HG03135 (cell line): ENCODE results near the gene PIR.

Experiments used
- ATAC-seq: cut with Tn5 transposase; IDR thresholded peaks from one replicate; pipeline ENCODE4 v1.9.1; 2021; ENCODE audit warnings: mild to moderate bottlenecking, moderate library complexity; ENCODE audit not compliant: unreplicated experiment

Gene PIR

DNA sequence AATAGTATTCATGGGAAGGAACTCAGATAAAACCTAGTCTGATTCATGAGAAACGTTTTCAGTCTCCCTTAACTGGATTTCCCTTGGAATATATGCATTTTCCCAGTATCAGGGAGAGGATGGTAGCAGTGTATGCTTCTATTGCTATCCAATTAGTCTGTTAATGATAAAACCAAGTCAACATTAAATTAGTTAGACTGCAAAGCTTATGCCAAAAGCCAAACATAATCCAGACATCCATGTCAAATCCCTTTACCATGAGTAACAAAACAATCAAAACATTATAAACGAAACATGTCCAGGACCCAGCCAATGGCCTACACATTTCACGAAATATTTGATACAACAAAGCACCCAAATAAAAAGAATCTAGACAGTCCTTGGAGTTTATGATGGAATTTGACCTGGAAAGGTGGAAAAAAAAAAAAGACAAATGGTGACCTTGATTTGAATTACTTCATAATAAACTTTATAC, 74.4 kb downstream of the PIR start:
- ATAC-seq = no peak

DNA sequence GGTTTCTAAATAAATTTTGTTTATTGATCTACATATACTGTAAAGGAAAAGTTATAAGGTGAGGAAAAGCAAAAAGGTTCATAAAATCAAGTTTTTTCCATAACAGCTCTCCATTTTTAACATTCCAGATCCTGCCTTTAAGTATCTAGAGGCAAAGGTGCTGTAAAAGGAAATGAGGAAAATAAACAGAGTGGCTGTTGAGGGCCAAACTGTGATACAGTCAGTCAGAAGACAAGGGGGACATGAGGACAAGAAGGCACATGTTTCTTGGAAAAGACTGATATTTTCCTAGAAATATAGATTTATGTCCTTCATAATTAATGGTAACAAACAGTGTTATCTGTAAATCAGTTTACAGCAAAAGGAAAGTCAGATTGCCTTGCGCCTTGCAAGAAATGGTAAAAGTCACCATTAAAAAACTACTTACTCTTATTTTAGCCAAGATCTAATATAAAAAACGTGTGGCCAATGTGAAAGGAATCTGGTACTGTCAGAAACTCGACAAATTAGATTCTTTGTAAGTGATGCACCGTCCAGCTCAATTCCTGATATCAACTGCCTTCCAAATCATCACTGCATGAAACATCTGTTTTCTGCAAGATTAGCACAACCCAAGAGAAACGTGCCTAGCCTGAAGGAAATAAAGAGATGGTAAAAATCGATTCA, 75.0 kb downstream of the PIR start:
- ATAC-seq = no peak

DNA sequence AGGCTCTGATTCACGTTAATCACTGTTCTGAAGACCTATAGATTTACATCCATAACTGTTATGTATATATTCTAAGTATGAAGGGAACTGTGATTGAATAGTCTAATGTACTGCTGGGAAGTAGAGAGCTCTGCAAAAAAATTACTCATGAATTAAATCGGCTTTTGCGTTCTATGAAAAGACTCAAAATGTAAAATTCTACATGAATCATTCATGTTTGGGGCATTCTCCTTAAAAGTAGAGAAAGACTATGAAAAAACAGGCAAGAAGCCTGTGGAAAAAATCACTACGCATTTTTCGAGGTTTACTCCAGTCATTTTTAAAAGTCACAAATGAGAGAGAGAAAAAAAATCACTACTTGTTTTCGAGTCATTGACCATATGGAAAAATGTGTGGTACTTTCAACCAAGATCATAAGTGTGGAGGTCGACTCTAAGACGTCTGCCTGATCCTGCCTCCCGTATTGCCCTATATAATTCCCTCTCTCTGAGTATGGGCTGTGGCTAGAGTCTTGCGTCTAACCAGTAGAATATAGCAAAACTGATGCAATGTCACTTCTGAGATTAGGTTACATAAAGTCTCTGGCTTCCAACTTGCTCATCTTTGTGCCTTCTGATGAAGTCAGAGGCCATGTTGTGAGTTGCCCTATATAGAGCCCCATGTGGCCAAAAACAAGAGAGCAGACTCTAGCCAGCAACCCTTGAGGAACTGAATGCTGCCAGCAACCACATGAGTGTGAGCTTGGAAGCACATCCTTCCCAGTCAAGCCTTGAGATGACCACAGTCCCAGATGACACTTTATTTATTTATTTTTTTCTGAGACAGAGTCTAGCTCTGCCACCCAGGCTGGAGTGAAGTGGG, 76.8 kb downstream of the PIR start:
- ATAC-seq = no peak

DNA sequence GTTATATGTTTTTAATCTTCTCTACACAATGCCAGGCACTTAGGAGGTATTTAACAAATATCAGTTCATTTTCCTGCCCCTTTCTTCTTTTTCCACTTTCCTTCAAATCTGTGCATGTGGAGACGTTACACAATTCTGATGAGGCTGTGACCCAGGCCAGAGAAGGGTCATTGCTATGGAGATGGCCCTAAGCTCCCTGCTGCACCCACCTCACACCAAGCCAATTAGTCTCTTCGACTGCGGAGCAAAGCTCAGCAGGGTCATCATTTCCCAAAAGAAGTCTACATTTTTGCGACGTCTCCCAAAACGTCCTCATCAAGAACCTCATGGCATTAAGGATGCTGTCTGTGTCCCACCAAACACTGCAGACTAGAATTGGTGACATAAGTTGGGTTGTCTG, 80.0 kb downstream of the PIR start:
- no peak for ATAC-seq

DNA sequence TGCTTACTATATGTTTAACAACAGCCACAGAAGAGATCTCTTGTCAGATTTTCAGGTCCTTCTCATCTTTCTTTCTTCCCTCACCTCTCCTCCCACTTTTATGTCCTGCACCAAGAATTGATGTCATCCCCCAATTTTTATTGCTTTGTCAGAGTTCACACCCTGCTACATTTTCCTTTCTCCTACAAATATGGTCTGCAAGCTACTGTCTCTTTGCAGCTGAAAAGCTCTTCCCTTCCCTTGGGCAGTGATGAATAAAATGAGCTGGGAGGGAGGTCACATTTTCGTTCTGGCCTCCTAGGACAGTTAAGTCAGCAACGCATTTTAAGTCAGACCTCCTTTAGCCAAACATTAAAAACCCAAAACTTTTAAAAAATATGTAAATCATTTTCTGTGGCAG, 82.2 kb downstream of the PIR start:
- ATAC-seq = no peak

DNA sequence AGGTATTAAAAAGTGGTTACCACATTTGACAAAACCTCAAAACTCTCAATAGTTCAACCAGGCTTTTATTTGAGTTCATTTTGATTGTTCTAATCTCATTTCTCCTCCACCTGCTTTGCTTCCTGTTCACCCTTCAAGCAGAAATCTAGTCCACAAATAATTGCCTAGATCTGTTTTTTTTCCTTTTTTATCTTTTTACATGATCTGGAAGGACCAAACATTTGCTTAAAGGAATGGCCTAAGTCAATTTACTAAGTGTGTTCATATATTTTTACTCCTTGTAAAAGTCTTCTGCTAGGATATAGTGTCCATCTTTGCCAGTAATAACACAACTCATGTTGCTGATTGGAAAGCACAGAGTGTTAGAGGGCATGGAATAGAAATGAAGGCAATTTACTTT, 82.7 kb downstream of the PIR start:
- ATAC-seq = no peak

DNA sequence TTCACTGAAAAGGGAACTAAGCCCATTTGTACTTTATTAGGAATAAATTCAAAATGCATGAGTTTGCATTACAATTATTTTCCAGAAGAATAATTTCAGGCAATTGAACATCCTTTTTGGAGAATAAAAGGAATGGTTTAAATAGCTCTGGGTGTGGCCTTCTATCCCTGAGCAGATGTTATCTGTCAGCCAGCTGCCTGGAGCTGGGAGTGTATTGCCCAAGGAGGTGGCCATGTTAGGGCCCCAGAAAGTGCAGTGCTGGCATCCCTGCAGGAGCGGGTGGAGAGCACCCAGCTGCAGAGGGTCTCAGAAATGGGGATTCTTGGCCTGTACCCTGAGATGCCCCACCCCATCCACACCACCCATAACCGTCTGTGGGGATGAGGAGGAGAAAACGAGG, 87.3 kb downstream of the PIR start:
- ATAC-seq = no peak

DNA sequence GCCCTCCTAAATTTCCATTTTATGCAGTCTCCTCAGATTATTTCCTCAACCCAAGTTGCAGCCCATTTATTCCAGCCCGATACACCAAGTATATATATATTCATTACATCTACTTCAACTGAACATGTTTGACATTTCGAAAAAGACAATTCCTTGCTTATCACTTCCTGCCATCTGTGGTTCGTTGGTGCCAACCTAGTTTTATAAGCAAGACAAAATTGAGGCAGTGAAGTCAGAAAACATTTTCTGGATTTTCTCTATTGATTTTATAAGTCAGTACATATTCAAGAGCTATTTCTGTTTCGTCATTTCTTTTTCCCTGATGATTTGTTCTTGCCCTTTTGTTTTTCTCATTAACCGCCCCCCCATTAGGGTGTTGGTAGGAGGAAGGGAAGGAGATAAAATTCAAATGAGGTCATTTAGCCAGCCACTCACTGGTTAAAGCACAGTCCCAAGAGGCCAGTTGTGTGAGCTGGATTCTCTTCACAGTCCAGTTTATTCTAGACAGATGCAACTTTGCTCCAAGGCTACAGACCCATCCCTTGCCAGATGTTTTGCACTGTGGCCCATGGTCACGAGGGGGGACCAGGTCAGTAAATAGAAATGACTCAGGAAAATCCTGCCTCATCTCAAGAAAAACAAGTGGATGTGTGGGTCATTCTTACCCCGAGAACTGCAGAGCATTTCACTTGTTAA, 88.6 kb downstream of the PIR start:
- no peak for ATAC-seq

DNA sequence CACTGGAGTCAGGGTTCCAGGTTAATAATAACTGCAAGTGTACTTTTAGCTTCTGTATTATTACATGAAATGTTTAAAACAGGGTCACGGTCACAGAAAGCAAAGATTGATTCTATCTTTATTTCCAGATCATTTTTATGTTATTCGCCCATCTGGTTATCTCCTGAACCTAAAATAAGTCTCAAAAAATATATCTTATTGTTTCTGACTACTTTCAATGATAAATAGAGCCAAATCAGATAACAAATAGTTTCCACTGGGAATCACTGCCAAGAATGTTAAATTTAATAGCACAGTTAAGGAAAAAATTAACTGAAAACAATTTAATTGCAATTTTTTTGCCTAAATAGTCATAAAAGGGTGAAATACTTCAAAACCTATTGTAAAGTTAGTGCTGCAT, 91.8 kb downstream of the PIR start:
- ATAC-seq = no peak

DNA sequence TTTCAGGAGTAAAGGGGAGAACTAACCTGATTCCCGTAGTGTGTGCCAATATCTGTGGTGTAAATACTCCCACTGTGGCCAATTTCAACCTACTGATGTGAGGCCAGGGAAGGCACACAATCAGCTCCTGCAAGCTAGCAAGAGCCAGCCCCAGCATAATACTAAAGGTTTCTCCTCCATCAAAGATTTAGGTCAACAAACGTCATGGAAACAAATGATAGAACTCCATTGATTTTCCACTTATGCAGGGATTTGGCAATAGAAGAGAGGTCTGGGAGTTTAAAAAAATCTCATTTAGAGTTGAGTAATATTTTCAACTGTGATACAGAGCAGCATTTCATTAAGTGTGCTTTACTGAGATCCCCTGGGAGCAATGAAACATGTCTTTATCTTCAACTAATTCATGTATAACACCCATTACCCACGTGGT, 93.2 kb downstream of the PIR start:
- no peak for ATAC-seq

DNA sequence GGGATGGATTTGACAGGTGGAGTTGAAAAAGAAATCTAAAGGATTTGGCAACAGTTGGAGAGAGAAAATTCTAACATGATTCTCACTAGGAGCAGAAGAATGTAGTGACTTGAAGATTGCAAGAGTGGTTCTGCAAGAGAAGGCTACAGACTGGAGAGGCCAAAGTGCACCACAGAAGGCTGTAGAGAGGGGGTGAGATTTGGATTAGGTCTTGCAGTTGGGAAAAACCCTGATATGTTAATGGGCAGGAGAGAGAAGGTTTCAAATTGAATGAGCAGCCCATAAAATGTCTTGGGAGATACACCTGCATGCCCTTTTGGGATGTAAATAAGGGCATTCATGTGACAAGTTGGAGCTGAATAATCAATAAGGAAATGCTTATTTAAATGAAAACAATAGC, 94.3 kb downstream of the PIR start:
- ATAC-seq = no peak

DNA sequence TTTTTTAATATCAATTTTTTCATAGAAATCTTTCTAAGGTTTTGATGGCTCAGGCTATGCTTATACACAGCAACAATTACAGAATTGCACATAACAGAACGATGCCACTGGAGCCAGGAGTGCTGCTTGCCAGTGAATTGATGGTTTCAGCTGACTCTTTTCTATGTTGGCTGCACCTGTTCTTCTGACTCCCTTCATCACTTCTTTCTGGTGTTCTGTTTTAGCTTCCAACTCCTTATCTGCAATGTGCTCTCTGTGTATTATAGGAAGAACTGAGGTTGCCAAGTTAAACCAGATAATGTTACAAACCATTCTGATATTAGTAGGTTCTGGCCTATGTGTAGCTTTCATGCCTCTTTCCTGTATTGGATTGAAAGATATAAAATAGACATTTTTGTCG, 97.3 kb downstream of the PIR start:
- no peak for ATAC-seq

DNA sequence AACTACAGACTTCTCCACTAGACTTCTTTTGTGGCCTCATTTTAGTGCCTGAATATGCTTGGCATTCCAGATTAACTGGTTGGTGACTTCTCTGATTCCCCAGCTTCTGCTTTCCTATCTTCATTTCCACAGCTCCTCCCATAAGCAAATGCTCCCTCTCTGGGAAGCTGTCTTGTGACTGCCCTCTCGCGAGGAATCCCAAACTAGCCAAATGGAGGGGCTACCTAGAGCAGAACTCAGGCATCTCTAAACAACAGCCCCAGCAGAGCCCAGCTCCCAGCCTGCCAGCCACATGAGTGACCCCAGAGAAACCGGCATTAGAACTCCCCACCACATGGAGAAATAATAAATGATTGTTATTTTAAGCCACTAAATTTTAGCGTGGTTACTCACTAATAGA, 101.3 kb downstream of the PIR start:
- no peak for ATAC-seq

DNA sequence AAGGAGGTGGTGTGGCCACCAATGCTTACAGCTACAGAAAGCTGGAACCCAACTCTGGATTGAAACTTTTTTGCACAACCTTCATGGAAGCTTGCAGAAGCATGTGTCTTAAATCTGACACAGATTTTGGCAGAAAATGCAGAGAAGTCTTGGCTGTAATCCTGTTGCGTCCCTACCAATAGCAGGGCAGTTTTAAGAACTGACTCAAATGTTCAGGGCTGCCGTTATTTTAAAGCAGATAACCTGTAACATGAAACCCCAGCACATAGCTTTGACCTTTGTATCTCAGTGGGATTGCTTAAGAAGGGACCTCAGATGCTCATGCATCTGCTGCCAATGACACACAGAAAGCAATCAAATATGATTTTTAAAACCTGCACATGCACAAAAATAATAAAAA, 108.8 kb downstream of the PIR start, which contains the start of gene VEGFD:
VEGFD (minus strand) TSS at position 110 of the 400 bp plus-strand sequence. CDS start 467 bp downstream, outside the sequence.
- no peak for ATAC-seq

DNA sequence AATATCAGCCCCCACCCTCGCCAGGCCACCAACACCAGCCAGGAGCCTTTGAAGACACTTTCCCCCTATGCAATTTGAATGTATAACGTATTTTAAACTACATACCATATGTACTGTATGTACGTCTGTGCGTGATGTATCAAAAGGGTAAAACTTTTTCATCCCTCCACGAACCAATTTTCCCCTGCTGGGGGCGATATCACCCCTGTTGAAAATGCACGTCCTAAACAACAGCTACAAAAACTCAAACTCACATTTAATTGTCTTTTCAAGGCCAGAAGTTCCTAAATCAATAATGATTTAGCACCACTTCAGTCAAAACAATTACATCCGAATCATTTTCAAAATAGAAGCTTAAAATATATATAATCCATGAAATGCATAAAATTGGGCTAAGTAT, 110.3 kb downstream of the PIR start:
- ATAC-seq = no peak

DNA sequence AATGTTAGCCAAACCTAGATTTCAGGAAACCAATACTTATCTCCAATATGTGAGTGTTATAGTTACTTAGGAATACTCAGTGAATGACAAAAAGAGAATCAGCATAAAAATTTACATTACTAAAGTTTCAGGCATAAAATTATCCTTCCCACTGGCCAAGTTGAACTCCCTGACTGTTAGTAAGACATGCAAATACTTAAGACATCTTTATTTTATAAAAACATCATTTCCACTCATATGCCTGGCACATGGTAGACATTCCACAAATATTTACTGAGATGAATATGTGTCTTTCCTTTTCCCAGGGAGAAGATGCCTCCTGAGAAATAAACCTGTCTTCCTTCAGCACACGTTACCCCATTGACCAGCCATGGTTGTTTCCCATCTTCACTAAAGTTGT, 116.2 kb downstream of the PIR start:
- ATAC-seq = no peak

DNA sequence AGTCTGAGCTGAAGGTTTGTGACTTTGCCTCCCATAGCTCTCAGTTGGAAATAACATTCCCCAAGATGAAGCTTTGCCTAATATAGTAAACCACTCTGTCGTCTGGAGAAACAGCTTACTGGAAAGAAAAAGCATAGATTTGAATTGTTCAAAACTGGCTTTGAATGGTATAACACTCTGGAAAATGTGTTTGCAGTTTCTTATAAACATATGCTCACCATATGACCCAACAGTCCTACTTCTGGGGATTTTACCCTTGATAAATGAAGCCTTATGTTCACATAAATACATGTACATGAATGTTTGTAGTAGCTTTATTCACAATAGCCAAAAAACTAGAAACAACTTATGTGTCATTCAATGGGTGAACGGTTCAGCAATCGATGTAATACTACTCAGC, 119.2 kb downstream of the PIR start:
- no peak for ATAC-seq

DNA sequence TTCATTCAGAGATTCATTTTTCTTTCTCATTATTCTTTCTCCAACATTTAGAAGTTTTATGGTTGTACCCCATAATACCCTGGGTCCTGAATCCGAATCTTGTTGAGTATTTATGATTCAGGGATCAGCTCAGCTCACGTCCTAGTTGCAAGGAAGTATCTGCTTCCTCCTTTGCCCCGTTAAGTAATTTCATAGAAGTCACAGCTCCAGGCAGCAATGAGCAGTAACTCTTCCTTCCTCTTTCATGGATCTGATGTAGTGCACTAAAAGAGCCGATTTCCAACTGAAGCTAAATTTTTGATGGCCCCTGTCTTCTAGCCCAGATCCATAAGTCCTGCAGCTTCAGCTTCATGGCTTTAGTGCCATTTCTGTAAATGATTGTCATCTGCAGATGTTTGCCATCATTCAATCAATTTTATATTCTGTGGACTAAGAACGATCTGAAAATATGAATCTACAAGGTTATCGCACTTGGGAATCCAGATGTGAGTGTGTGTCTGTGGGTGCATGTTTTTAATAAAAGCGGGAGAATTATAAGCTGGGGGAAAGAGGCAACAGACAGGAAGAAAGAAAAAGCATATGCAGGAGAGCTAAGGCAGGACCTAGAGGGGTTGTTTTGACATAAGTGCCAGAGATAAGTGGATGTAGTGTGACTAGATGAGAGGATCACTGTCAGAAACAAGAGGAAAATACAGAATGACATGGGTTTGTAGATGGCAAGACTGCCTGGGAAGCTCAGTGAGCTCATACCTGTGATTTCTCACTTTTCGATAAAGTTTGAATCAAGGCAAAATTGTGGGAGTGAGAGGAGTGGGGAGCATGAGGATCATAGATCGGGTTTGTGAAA, 126.4 kb downstream of the PIR start:
- no peak for ATAC-seq

DNA sequence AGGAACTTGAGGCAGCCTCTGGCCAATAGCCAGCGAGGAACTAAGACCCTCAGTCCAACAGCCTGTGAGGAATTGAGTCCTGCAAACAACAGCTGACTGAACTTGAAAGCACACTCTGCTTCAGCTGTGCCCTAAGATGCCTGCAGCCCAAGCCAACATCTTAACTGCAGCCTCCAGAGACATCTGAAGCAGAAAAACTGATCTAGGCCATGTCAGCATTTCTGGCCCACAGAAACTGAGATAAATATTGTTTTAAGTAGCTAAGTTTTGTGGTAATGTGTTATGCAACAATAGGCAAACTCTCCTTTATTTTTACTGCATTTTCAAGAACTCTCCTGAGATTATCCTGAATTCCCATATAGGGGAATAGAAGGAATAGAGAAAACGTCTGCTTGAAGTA, 133.4 kb downstream of the PIR start:
- ATAC-seq = no peak

DNA sequence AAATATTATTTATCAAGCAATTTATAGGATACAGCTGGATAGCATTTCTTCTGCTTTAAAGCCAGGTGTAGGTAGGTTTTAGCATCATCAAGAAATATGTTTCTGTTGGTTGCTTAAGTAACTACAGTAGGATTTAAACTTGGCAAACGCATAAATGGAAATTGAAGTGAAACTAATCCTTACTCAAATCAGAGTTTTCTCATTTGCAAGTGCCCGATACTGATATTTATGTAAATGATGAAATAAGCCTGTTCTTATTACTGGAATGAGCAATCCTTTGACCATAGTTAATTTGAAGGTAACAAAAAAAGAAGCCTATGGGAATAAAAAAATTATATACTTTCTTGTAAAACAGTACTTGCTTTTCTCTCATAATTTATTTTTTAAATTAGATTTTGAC, 134.6 kb downstream of the PIR start:
- no peak for ATAC-seq

DNA sequence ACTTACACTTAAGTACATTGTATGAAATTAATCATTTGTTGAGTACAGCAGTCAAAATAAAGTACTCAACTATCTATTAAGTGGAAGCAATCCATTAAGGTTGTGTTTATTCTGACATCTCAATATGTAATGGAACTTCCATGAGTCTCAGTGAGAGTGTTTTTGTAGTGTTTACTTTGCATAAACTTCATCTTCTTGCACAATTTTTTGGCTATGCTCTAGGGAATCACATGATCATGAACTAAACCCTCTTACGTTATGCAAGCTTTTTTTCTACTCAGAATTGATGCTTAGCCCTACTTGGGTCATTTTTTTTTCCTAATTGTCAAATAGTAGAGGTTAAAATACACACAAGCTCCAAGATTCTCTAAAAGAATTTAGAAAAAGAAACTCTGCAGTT, 136.7 kb downstream of the PIR start:
- ATAC-seq = no peak
